ENCODE measurements around the gene TNRC6C.

GRCh38 chr17:78029697-78030096, 71.2 kb downstream of the TNRC6C start:
- TF ChIP-seq ZNF768 (tag by site-specific recombination; IDR thresholded peaks at IDR 0.05), result no peak
- TF ChIP-seq ATF2 (tag by site-specific recombination; IDR thresholded peaks at IDR 0.05; ENCODE audit: low read depth), result no peak
- no peak for TF ChIP-seq FEZF1 (tag by site-specific recombination; IDR thresholded peaks at IDR 0.05)
- no peak for TF ChIP-seq CTCF (tag by site-specific recombination; IDR thresholded peaks at IDR 0.05)
- TF ChIP-seq GLI4 (tag by site-specific recombination; IDR thresholded peaks at IDR 0.05), result no peak
- TF ChIP-seq YY1 (tag by site-specific recombination; IDR thresholded peaks at IDR 0.05), result no peak
- no peak for TF ChIP-seq ZNF24 (tag by site-specific recombination; IDR thresholded peaks at IDR 0.05)
- no peak for TF ChIP-seq ZSCAN4 (tag by site-specific recombination; IDR thresholded peaks at IDR 0.05)
- TF ChIP-seq ZNF513 (tag by site-specific recombination; IDR thresholded peaks at IDR 0.05), result no peak
- no peak for TF ChIP-seq ZNF558 (tag by site-specific recombination; IDR thresholded peaks at IDR 0.05)

All from HEK293 (cell line).